Measurements from ENCODE around the gene MYO16.
A peak's percentile ranks its signal among the peaks of the same experiment; 100 is the strongest.

The MYO16 gene

GRCh38 chr13:108889324-108889984 lies 260.0 kb downstream of the MYO16 start:
- DNase-seq (ENCODE audit: low spot score) (no peak), ATAC-seq (ENCODE audit: low read depth) (no peak)
- no peak for TF ChIP-seq CTCF (IDR thresholded peaks at IDR 0.05; ENCODE audit: poor library complexity, severe bottlenecking)
- H3K4me1 ChIP-seq (ENCODE audit: insufficient read depth, poor library complexity, severe bottlenecking): no peaks in the 10 kb centered on the region
- no peak overlapping the region for H3K27ac ChIP-seq (ENCODE audit: poor library complexity, severe bottlenecking)
- H3K36me3 ChIP-seq (ENCODE audit: low read depth): no peaks in the 10 kb centered on the region
- H3K4me3 ChIP-seq (ENCODE audit: severe bottlenecking): no peak overlapping the region
- no peaks in the 10 kb centered on the region for H3K27me3 ChIP-seq (ENCODE audit: insufficient read depth, poor library complexity, severe bottlenecking)
- no peaks in the 10 kb centered on the region for H3K9me3 ChIP-seq (ENCODE audit: severe bottlenecking)

- Histone ChIP-seq H3K36me3 (ENCODE audit: low read depth) (no peaks in the 10 kb centered on the region), H3K4me3 (ENCODE audit: severe bottlenecking) (no peak overlapping the region), H3K4me1 (ENCODE audit: insufficient read depth, poor library complexity, severe bottlenecking) (peaks cover 3% of the 10 kb centered on the region), H3K27ac (ENCODE audit: poor library complexity, severe bottlenecking) (no peak overlapping the region), H3K9me3 (ENCODE audit: severe bottlenecking) (no peaks in the 10 kb centered on the region), H3K27me3 (ENCODE audit: insufficient read depth, poor library complexity, severe bottlenecking) (no peaks in the 10 kb centered on the region)
- ATAC-seq (ENCODE audit: low read depth): peak; percentile 75
- DNase-seq (ENCODE audit: low spot score): no peak
- TF ChIP-seq CTCF (IDR thresholded peaks at IDR 0.05; ENCODE audit: poor library complexity, severe bottlenecking): peak; percentile 81
These were observed 265.9 kb downstream of the MYO16 start for GRCh38 chr13:108895220-108895704.

GRCh38 chr13:108897955-108898354 lies 268.5 kb downstream of the MYO16 start:
- Histone ChIP-seq H3K27ac (ENCODE audit: poor library complexity, severe bottlenecking) (no peak overlapping the region), H3K4me3 (ENCODE audit: severe bottlenecking) (no peak overlapping the region), H3K27me3 (ENCODE audit: insufficient read depth, poor library complexity, severe bottlenecking) (no peaks in the 10 kb centered on the region), H3K36me3 (ENCODE audit: low read depth) (no peaks in the 10 kb centered on the region), H3K4me1 (ENCODE audit: insufficient read depth, poor library complexity, severe bottlenecking) (peaks cover 5% of the 10 kb centered on the region), H3K9me3 (ENCODE audit: severe bottlenecking) (no peaks in the 10 kb centered on the region)
- no peak for DNase-seq (ENCODE audit: low spot score)
- no peak for TF ChIP-seq CTCF (IDR thresholded peaks at IDR 0.05; ENCODE audit: poor library complexity, severe bottlenecking)
- ATAC-seq (ENCODE audit: low read depth): no peak

- DNase-seq (ENCODE audit: low spot score): no peak
- Histone ChIP-seq H3K4me1 (ENCODE audit: insufficient read depth, poor library complexity, severe bottlenecking) (peaks cover 4% of the 10 kb centered on the region), H3K4me3 (ENCODE audit: severe bottlenecking) (no peak overlapping the region), H3K9me3 (ENCODE audit: severe bottlenecking) (no peaks in the 10 kb centered on the region), H3K27ac (ENCODE audit: poor library complexity, severe bottlenecking) (no peak overlapping the region), H3K36me3 (ENCODE audit: low read depth) (no peaks in the 10 kb centered on the region), H3K27me3 (ENCODE audit: insufficient read depth, poor library complexity, severe bottlenecking) (no peaks in the 10 kb centered on the region)
- ATAC-seq (ENCODE audit: low read depth): peak; percentile 96
- no peak for TF ChIP-seq CTCF (IDR thresholded peaks at IDR 0.05; ENCODE audit: poor library complexity, severe bottlenecking)
These were observed 273.2 kb downstream of the MYO16 start for GRCh38 chr13:108902405-108903155.

- ATAC-seq (ENCODE audit: low read depth) (no peak), DNase-seq (ENCODE audit: low spot score) (no peak)
- Histone ChIP-seq H3K36me3 (ENCODE audit: low read depth) (no peaks in the 10 kb centered on the region), H3K4me3 (ENCODE audit: severe bottlenecking) (no peak overlapping the region), H3K9me3 (ENCODE audit: severe bottlenecking) (no peaks in the 10 kb centered on the region), H3K27ac (ENCODE audit: poor library complexity, severe bottlenecking) (no peak overlapping the region), H3K4me1 (ENCODE audit: insufficient read depth, poor library complexity, severe bottlenecking) (peaks cover 4% of the 10 kb centered on the region), H3K27me3 (ENCODE audit: insufficient read depth, poor library complexity, severe bottlenecking) (no peaks in the 10 kb centered on the region)
- no peak for TF ChIP-seq CTCF (IDR thresholded peaks at IDR 0.05; ENCODE audit: poor library complexity, severe bottlenecking)
These were observed 274.2 kb downstream of the MYO16 start for GRCh38 chr13:108903613-108904012.
